Left lung (tissue), 10 donors: ENCODE results near the gene SCYGR4. TPM values are rescaled to one million over a fixed set of nuclear protein-coding genes. Genes with fewer than 3 reads are reported as not detected.
"Not testable (repeated sequence)": the region's sequence is repeated elsewhere in the genome, so short reads cannot be mapped to it uniquely, and the experiment has no call there.

Experiments
- ATAC-seq: fragments of 200-7000 bp; cut with Tn5 transposase; one replicate; pipeline ENCODE4 v1.9.1; 2020; ENCODE audit warnings: moderate library complexity
- DNase-seq, 4 donors: peaks; one replicate each; pipeline ENCODE4 v3.0.0-alpha.2; 2013 to 2020
- H3K27ac ChIP-seq, 2 donors: fragments of 200-600 bp; sonication (generic) in 1 of 2; one replicate each; pipeline versions ENCODE4 v1.5.0 to v1.8.0; 2020 to 2021
- H3K27me3 ChIP-seq, 2 donors: fragments of 200-600 bp; sonication (generic) in 1 of 2; one replicate each; pipeline versions ENCODE4 v1.5.0 to v1.8.0; 2020 to 2021
- H3K36me3 ChIP-seq, 2 donors: fragments of 200-600 bp; sonication (generic) in 1 of 2; one replicate each; pipeline versions ENCODE4 v1.5.0 to v1.8.0; 2020 to 2021
- H3K4me1 ChIP-seq, 2 donors: fragments of 200-600 bp; one replicate each; pipeline ENCODE4 v1.8.0; 2021
- H3K4me3 ChIP-seq, 2 donors: fragments of 200-600 bp; sonication (generic) in 1 of 2; one replicate each; pipeline versions ENCODE4 v1.5.0 to v1.8.0; 2020 to 2021; ENCODE audit warnings: mild to moderate bottlenecking in 1 of 2
- H3K9me3 ChIP-seq, 2 donors: fragments of 200-600 bp; sonication (generic) in 1 of 2; one replicate each; pipeline versions ENCODE4 v1.5.0 to v1.8.0; 2020 to 2021
- CTCF ChIP-seq, 2 donors: fragments of 200-600 bp; sonication (generic) in 1 of 2; IDR thresholded peaks; one replicate each; pipeline versions ENCODE4 v1.5.0 to v1.8.0; 2021; ENCODE audit warnings: antibody characterized with exemption in 2 of 2
- intact Hi-C, 2 donors: fragments of 100-400 bp; cut with DNase I; formaldehyde crosslinking; loops; one replicate each; pipeline versions ENCODE4 v1.11.2 to v1.14.2; 2022
- polyA plus RNA-seq, 6 donors: library from polyadenylated mRNA; unstranded; fragments of 120-200 nt; gene quantifications; one replicate each; pipeline ENCODE4 v1.2.1, GENCODE V29; 2013; ENCODE audit not compliant: insufficient read length in 6 of 6
- total RNA-seq, 2 donors: library from RNA; stranded (reverse); fragmentation: NEBNext Ultra II Directional; extraction: Animal tissue kit (Norgen Biotek cat#: 25700); gene quantifications; one replicate each; pipeline ENCODE4 v1.2.1, GENCODE V29; 2021
- donor health status: DM: no; HTN: yes; CAD: no.
- donor health status: DM: no; HTN: no; CAD: no.

Gene SCYGR4
- total and polyA plus RNA-seq, 8 donors = 0.08 to 0.23 (median 0.17) TPM; not detected in 5

GRCh38 chr2:227595797-227596196, 21.5 kb upstream of the SCYGR4 start:
- intact Hi-C loops = no loop called here
- ATAC-seq (no peak), DNase-seq (no peak)
- Histone ChIP-seq H3K27ac (no peak overlapping the region), H3K27me3 (peaks cover 0 to 8% of the 10 kb centered on the region in 2 donors), H3K4me1 (no peaks in the 10 kb centered on the region), H3K36me3 (no peaks in the 10 kb centered on the region), H3K9me3 (no peaks in the 10 kb centered on the region), H3K4me3 (no peak overlapping the region)
- no peak for TF ChIP-seq CTCF (IDR thresholded peaks at IDR 0.05)

GRCh38 chr2:227597036-227597435, 20.3 kb upstream of the SCYGR4 start:
- no peaks in the 10 kb centered on the region for H3K36me3 ChIP-seq
- no peak overlapping the region for H3K4me3 ChIP-seq
- ATAC-seq = no peak
- DNase-seq = no peak
- no peaks in the 10 kb centered on the region for H3K4me1 ChIP-seq
- TF ChIP-seq CTCF (IDR thresholded peaks at IDR 0.05) = no peak
- no peak overlapping the region for H3K27ac ChIP-seq
- H3K9me3 ChIP-seq = no peaks in the 10 kb centered on the region
- intact Hi-C loops = no loop called here
- peaks cover 0 to 3% of the 10 kb centered on the region in 2 donors for H3K27me3 ChIP-seq

- DNase-seq (no peak), ATAC-seq (no peak)
- H3K4me1 ChIP-seq = no peaks in the 10 kb centered on the region
- no peak overlapping the region for H3K27ac ChIP-seq
- H3K27me3 ChIP-seq = peaks cover 0 to 3% of the 10 kb centered on the region in 2 donors
- H3K36me3 ChIP-seq = no peaks in the 10 kb centered on the region
- no peaks in the 10 kb centered on the region for H3K9me3 ChIP-seq
- TF ChIP-seq CTCF (IDR thresholded peaks at IDR 0.05) = no peak
- no peak overlapping the region for H3K4me3 ChIP-seq
- intact Hi-C loops = no loop called here
Observed at GRCh38 chr2:227597998-227598397, 19.3 kb upstream of the SCYGR4 start.

GRCh38 chr2:227598835-227599503, 18.3 kb upstream of the SCYGR4 start, which contains the start of gene SCYGR2:
SCYGR2 (plus strand) TSS chr2:227598893; CDS start chr2:227598893, 0 bp downstream.
- intact Hi-C loops, H3K4me3 ChIP-seq, H3K27me3 ChIP-seq, H3K36me3 ChIP-seq, H3K4me1 ChIP-seq, H3K27ac ChIP-seq, DNase-seq, ATAC-seq, H3K9me3 ChIP-seq: not testable (repeated sequence)

- Histone ChIP-seq H3K9me3 (no peaks in the 10 kb centered on the region), H3K36me3 (no peaks in the 10 kb centered on the region), H3K4me3 (no peak overlapping the region), H3K4me1 (no peaks in the 10 kb centered on the region), H3K27me3 (no peaks in the 10 kb centered on the region), H3K27ac (no peak overlapping the region)
- no peak for DNase-seq
- intact Hi-C loops = no loop called here
- no peak for TF ChIP-seq CTCF (IDR thresholded peaks at IDR 0.05)
- no peak for ATAC-seq
Observed at GRCh38 chr2:227602358-227602757, 14.9 kb upstream of the SCYGR4 start.

- no peak for TF ChIP-seq CTCF (IDR thresholded peaks at IDR 0.05)
- Histone ChIP-seq H3K27me3 (peaks cover 0 to 7% of the 10 kb centered on the region in 2 donors), H3K27ac (no peak overlapping the region), H3K9me3 (no peaks in the 10 kb centered on the region), H3K36me3 (no peaks in the 10 kb centered on the region), H3K4me1 (peaks cover 0 to 4% of the 10 kb centered on the region in 2 donors), H3K4me3 (no peak overlapping the region)
- DNase-seq (no peak), ATAC-seq (no peak)
- intact Hi-C loops = no loop called here
Observed at GRCh38 chr2:227606476-227606875, 10.8 kb upstream of the SCYGR4 start.
